ENCODE measurements around the gene UBA5. TPM values are rescaled to one million over a fixed set of nuclear protein-coding genes. Genes with fewer than 3 reads are reported as not detected.
A peak's percentile ranks its signal among the peaks of the same experiment; 100 is the strongest.

Gene UBA5
- total RNA-seq, 1 donor from 2014 or later = 29.0 TPM

DNA sequence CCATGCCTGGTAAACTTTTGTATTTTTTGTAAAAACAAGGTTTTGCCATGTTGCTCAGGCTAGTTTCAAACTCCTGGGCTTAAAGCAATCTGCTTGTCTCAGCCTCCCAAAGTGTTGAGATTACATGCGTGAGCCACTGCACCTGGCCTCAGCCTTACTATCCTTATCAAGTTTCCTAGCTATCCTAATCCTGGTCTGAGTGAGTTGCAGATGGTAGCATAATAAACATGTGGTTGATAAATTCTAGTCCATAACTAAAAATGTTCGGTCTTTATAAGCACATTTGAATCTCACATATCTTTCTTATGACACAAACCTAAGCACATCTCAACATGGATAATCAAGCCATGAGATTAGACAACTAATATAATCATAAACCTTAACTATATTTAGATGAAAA is 43.6 kb downstream of the UBA5 start:
- intact Hi-C loops (cut with DNase I) = no loop called here

DNA sequence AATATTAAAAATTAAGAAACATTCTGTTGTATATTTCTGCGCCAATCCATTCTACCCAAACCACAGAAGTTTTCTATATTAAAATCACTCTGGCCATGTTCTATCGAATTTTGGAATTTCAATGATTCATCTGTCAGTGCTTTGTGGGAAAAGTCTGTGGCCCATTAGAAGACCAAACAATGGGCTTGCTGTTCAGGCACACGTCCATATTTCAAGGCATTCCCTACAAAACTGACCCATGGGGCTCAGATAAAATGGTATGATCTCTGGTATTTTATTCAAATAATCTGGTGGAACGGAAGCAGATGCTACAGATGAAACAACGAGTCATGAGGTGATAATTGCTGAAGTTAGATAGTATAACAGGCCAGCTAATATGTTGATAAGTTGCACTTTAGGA is 49.6 kb downstream of the UBA5 start:
- DNase-seq (ENCODE audit: low spot score) = no peak
- intact Hi-C loops (cut with DNase I) = no loop called here

More for the DNA sequence above, 43.6 kb downstream of the UBA5 start:
- no peak for DNase-seq (ENCODE audit: low spot score)

DNA sequence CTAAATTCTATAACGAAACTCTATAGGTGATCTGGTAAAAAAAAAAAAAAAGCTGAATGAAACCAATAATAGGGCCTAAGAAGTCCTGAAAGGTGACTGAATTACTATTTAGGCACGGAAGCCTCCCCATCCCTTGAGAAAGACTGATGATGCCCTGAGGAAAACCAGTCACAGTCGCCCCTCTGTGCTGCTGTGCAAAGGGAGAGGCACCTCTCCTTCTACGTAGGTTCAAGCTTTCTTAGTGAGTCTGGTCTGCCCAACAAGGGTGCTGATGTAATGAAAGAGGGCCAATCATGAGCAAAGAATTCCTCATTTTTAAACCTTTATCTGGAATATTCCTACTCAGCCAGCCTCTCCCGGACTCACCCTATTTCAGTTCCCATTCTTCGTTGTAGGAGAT is 50.2 kb downstream of the UBA5 start:
- no peak for DNase-seq (ENCODE audit: low spot score)
- intact Hi-C loops (cut with DNase I) = no loop called here

DNA sequence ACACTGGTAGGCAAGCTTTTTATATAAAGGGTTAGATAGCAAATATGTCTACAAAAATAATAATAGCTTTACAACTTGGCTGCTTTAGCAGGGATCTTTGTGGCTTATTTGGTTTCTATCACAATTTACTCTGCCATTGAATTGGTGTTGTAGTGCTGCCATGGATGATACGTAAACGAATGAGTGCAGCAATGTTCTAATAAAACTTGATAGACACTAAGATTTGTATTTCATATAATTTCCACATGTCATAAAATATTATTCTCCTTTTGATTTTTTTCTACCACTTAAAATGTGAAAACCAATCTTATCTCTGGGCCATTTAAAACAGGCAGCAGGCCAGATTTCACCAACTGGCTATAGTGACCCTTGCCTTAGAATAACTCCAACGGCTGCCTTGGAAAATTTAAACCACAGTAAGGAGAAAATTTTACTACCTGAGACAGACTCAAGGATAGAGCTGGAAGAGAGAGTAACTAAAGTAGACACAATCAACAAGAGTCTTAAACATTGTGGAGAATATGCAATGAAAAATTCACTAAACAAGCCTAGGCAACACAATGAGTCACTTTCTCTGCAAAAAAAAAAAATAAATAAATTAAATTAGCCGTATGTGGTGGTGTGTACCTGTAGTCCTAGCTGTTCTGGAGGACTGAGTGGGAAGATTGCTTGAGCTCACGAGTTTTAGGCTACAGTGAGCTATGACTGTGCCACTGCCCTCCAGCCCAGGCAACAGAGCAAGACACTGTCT is 54.0 kb downstream of the UBA5 start:
- DNase-seq (ENCODE audit: low spot score) = no peak
- intact Hi-C loops (cut with DNase I) = no loop called here

DNA sequence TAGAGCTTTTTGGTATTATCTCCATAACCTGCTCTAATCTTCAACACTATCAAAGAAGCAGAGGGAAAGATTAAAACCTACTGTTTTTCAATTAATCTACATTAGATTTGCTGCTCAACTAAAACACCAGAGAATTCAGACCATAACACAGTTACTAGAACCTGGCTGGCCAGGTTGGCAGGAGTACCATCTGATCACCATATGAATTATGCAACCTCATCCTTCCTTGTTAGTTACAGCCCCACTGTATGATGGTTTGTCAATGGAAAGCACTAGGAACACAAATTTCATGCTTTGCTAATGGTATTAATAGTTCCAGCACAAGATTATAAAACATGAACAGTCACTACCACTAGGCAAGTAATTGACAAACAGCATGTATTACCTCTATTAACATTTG is 56.2 kb downstream of the UBA5 start:
- intact Hi-C loops (cut with DNase I) = no loop called here
- no peak for DNase-seq (ENCODE audit: low spot score)

DNA sequence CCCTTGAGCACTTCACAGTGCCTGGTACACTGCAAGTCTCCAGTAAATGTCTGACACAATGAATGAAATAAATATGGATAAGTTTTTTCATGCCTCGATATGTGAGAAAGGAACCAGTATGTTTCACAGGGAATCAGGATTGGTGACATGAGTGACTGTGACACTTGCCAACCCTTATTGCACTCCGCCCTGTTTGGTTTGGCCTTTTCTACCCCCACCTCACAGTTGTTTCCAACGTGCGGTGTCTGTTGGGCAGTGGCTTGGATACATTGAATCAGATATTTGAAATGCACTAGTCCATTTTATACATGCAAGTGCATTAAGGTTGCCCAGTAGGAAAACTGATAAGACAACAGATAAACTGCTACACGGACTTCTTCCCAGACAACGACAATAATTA is 60.1 kb downstream of the UBA5 start:
- no peak for DNase-seq (ENCODE audit: low spot score)

DNA sequence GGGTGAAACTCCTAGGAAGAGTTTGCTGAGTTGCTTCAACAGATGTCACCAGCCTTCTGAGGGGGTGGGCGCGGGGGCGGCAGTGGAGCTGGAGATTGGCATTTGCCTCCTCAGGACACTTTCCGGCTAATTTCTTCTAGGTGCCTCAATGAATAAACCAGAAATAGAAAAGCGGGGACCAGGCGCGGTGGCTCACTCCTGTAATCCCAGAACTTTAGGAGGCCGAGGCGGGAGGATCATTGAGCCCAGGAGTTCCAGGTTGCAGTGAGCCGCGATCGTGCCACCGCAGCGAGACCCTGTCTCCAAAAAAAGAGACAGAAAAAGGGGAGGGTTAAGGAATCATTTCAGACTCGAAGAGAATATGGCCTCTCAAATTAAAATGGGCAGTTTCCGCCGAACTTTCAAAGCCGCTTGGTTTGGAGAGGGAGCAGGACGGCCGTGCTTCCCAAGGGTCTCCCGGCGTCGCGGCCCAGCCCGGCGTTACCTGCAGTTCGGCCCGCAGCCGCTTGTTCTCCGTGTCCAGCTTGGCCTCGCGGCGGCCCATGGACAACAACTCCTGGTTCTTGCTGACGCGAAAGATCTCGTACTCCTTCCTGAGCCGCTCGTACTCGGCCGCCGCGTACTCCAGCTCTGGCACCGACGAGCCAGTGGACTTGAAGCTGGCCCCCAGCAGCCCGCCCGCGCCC is 61.5 kb downstream of the UBA5 start:
- peak; percentile 86 for DNase-seq (ENCODE audit: low spot score)
- intact Hi-C loops (cut with DNase I) = loop anchor here (2.0 to 10.0 kb wide), 3 partner anchors 61 to 1083 kb away; partner anchors contain the start of genes CDV3, SRPRB and UBA5

More for the DNA sequence above, 60.1 kb downstream of the UBA5 start:
- intact Hi-C loops (cut with DNase I) = loop anchor here (5.0 to 10.0 kb wide), 2 partner anchors 852 to 1085 kb away; partner anchors contain the start of genes CDV3 and SRPRB

DNA sequence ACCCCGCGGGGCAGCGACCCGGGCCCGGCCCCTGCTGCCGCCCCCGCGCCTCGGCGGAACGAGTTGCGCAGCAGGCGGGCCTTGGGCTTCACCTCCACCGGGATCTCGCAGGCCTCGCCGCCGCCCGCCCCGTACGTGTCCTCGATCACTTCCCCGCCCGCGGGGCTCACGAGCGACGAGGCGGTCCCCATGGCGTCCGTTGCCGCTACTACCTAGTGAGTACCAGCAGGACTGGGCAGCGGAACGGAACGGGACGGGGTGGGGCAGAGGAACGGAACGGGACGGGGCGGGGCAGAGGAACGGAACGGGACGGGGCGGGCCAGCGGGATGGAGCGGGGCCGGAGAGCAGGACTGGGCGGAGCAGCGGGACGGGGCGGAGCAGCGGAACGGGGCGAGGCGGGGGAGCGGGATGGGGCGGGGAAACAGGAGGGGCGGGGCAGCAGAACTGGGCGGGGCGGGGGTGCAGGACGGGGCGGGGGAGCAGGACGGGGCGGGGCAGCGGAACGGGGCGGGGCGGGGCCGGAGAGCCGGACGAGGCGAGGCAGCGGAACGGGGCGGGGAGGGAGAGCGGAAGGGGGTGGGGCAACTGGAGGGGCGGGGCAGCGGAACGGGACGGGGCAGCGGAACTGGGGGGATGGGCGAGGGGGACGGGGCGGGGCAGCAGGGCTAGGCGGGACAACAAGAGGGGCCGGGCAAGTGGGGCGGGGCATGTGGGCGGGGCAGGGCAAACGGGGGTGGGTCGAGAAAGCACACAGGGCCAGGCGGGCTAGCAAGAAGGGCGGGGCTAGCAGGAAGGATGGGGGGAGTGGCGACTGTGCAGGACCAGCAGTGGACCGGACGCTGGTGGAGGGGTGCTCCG is 62.3 kb downstream of the UBA5 start, which contains the start of gene NPHP3:
NPHP3 (minus strand) TSS at position 245 of the 859 bp plus-strand sequence; CDS start at position 191, 54 bp downstream.
- intact Hi-C loops (cut with DNase I) = loop anchor here (2.0 to 10.0 kb wide), 3 partner anchors 62 to 1082 kb away; partner anchors contain the start of genes CDV3, SRPRB and UBA5
- peak; percentile 99 for DNase-seq (ENCODE audit: low spot score)

DNA sequence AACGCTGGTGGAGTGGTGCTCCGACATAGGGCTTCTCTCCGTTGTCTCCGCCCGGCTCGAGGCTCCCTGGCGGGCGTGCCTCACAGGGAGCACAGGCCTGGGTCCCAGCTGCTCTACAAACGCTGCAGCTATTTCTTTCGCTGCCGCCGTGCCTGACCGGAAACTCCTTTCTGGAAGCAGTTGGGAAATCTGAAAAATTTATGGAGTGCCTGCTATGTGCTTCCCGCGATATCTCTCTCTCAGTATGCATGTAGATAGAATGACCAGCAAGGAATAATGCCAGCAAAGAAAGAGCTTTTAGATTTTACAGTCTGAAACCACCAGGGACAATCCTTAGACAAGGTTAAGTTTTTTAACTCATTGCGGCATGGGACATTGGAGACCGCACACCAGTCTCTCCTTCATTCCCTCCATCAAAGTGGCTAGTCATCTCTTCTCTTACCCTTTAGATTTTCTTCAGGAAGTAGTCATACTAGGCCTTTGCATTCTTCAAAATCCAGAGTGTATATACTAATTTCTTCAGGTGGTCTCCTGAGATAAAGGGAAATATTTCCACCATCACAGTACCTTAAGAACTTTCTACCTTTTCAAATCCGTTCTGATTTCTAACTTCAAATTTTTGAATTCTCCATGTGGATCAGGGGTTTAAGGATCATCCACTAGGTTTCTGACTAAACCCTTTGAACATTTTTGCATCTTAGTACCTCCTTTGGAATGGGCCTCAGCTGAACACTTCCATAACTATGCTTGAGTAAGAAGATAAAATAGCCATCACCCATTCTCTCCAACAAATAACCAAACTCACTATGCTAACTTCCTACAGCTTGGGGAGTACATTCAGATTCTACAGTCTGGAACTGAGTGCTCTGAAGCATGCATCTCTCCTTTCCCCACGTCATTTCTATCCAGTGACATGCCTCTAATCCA is 63.2 kb downstream of the UBA5 start:
- DNase-seq (ENCODE audit: low spot score) = no peak
- intact Hi-C loops (cut with DNase I) = loop anchor here (2.0 to 10.0 kb wide), 3 partner anchors 62 to 1082 kb away; partner anchors contain the start of genes CDV3, SRPRB and UBA5

DNA sequence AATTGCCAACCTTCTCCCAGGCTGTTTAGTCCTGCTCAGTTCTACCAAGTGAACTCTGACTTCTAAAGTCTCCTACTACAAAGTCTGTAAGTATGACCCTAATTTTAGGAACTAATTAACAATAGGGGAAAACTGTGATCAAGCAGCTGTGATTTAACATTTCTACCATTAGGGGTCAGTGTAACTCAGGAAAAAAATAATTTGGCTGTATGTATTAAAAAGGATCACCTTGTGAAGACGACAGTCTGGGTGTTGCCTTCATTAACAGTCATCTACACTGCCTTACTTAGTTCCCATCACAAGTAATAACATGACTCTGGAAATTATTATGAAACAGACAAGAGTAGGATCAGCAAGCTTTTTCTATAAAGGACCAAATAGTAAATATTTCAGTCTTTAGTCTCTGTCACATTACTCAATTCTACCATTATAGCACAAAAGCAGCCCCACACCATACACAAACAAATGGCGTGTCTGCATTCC is 66.3 kb downstream of the UBA5 start:
- no peak for DNase-seq (ENCODE audit: low spot score)
- intact Hi-C loops (cut with DNase I) = loop anchor here (5.0 to 10.0 kb wide), 2 partner anchors 316 to 1078 kb away; partner anchors contain the start of gene SRPRB

Other genes starting within 250 kb of the UBA5 start
- gene DNAJC13, start 242.8 kb upstream of the UBA5 start, total RNA-seq = 39.9 TPM
- gene ACKR4, start 63.1 kb upstream of the UBA5 start, total RNA-seq = 1.6 TPM
- gene ACAD11, start 520 bp upstream of the UBA5 start, total RNA-seq = 26.2 TPM
- 13.6 TPM for gene NPHP3, start 62.1 kb downstream of the UBA5 start, total RNA-seq